Heart right ventricle (tissue), 16 donors: Measurements from ENCODE around the gene MTA3. TPM values are rescaled to one million over a fixed set of nuclear protein-coding genes. Genes with fewer than 3 reads are reported as not detected.
"Not testable (repeated sequence)": the region's sequence is repeated elsewhere in the genome, so short reads cannot be mapped to it uniquely, and the experiment has no call there.

Experiments
- ATAC-seq, 8 donors: fragments of 200-7000 bp; cut with Tn5 transposase; one replicate each; pipeline ENCODE4 v1.9.1; 2020; ENCODE audit warnings: mild to moderate bottlenecking in 8 of 8, moderate library complexity in 8 of 8, moderate number of reproducible peaks in 1 of 8
- DNase-seq, 2 donors: peaks; one replicate each; pipeline ENCODE4 v3.0.0-alpha.2; 2020
- H3K27ac ChIP-seq, 10 donors: fragments of 200-600 bp; sonication (generic) in 2 of 10; one replicate each; pipeline versions ENCODE4 v1.5.0 to v1.8.0; 2020 to 2022; ENCODE audit warnings: mild to moderate bottlenecking in 3 of 10
- H3K27me3 ChIP-seq, 7 donors: fragments of 200-600 bp; one replicate each; pipeline ENCODE4 v1.8.0; 2021 to 2022; ENCODE audit warnings: mild to moderate bottlenecking in 2 of 7
- H3K36me3 ChIP-seq, 9 donors: fragments of 200-600 bp; sonication (generic) in 1 of 9; one replicate each; pipeline versions ENCODE4 v1.5.0 to v1.8.0; 2020 to 2022; ENCODE audit warnings: mild to moderate bottlenecking in 2 of 9
- H3K4me1 ChIP-seq, 9 donors: fragments of 200-600 bp; sonication (generic) in 1 of 9; one replicate each; pipeline versions ENCODE4 v1.5.0 to v1.8.0; 2020 to 2022; ENCODE audit warnings: mild to moderate bottlenecking in 4 of 9
- H3K4me3 ChIP-seq, 10 donors: fragments of 200-600 bp; sonication (generic) in 2 of 10; one replicate each; pipeline versions ENCODE4 v1.5.0 to v1.8.0; 2020 to 2022; ENCODE audit warnings: mild to moderate bottlenecking in 7 of 10, moderate library complexity in 2 of 10
- H3K9me3 ChIP-seq, 11 donors: fragments of 200-600 bp in 10 of 11; sonication (generic) in 2 of 11; one replicate each; pipeline versions ENCODE4 v1.5.0 to v1.8.0; 2013 to 2022; ENCODE audit warnings: mild to moderate bottlenecking in 2 of 11, control low read depth in 1 of 11, moderate library complexity in 1 of 11
- WGBS, 2 donors: extraction: QIAGEN DNeasy Blood & Tissue Kit; methylation state at CpG; one replicate each; pipeline ENCODE4 v1.1.7; 2013; ENCODE audit warnings: inconsistent platforms in 1 of 2; 5-methylcytosine and 5-hydroxymethylcytosine counted together
- intact Hi-C, 10 donors: fragments of 100-400 bp; cut with DNase I; formaldehyde crosslinking; loops; one replicate each; pipeline versions ENCODE4 v1.11.1 to v1.14.2; 2022
- polyA plus RNA-seq, 2 donors: library from polyadenylated mRNA; stranded (reverse); fragments of 200-250 nt; gene quantifications; one replicate each; pipeline ENCODE4 v1.2.3, GENCODE V29; 2013
- total RNA-seq, 10 donors: library from RNA; stranded (reverse); fragmentation: NEBNext Ultra II Directional in 3 of 10; extraction: Animal tissue kit (Norgen Biotek cat#: 25700) in 3 of 10; gene quantifications; one replicate each; pipeline versions ENCODE4 v1.2.1 to v1.2.4, GENCODE V29; 2021 to 2023
- TF ChIP-seq, protein P1 (sequence below), 9 donors: fragments of 200-600 bp; sonication (generic) in 2 of 9; IDR thresholded peaks; one replicate each; pipeline versions ENCODE4 v1.5.0 to v1.8.0; 2021 to 2022; ENCODE audit warnings: antibody characterized with exemption in 9 of 9, mild to moderate bottlenecking in 5 of 9, moderate library complexity in 1 of 9
- donor health status: Arrhythmogenic right ventricular cardiomyopathy.
- donor health status: ischemic (EF 13 %, LVEDD 7.1; RV severe dilation, severe dysfunction).
- donor health status: healthy with polysubstance abuse.
- donor health status: DM: no; HTN: yes; CAD: no.
- donor health status: DM: no; HTN: no; CAD: no.
- donor health status: ischemic (EF 25% LVEDD 6.9; RV normal size, moderate dysfunction).
- donor health status: ischemic (EF 25% LVEDD 5.7; RV mildly dilated, moderate dysfunction).
- donor health status: healthy.
- donor health status: DM: yes; HTN: yes; CAD: no.
- donor health status: Ischemic cardiomyopathy.
- donor health status: ischemic (EF 35%, LVEDD 5.7; RV mildly dilated, moderate dysfunction).
- donor health status: nonischemic (EF 11% LVEDD 7.7; RV severe dilation, severe dysfunction).
- donor health status: DM: yes; HTN: yes; CAD: no.
- donor health status: PGD.
- donor health status: ischemic (EF 29% LVEDD 5.4; RV normal size, mild dysfunction).
- donor health status: nonischemic (EF 23%, LVEDD 6.1; RV moderate dilation, normal function).

MTA3 gene
- total and polyA plus RNA-seq, 12 donors, result 11.2 to 29.4 (median 21.9) TPM

DNA sequence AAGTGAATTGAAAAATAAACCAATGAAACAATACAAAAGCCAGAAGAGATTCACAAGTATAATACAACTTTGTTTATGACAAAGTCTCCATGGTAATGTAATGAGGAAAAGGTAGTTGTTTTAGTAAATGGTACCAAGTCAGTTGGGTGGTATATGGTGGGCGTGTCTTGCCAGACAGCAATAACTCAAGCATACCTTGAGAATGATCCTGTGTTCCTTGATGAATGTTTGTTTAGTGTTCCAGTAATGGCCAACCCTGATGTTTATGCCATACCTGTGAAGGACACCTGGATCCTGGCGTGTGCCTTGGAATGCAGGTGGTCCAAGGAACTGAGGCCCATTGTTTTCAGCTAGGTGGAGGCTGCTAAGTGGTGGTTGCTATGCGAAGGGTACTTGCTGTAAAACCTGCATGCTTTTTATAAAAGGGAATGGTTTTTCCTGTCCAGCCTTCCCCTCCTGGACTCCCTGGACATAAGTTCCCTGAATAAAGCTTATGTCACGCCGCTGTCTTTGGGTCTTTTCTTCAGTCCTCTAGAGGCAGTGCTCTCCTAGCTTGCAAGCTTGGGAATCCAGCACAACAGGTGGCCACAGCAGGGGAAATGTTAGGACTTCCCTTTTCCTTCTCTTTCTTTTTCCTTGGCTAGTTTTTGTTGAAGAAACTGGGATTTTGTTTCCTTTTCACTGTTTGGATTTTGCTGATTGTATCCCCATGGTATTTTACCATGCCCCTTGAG lies 54.7 kb downstream of the MTA3 start:
- Histone ChIP-seq H3K27me3 (no peaks in the 10 kb centered on the region), H3K27ac (no peak overlapping the region), H3K36me3 (peaks cover 0 to 26% (median 5%) of the 10 kb centered on the region in 9 donors), H3K4me3 (no peak overlapping the region), H3K9me3 (no peaks in the 10 kb centered on the region), H3K4me1 (no peaks in the 10 kb centered on the region)
- no peak for ATAC-seq
- intact Hi-C loops, result no loop called here
- TF ChIP-seq, protein P1, sequence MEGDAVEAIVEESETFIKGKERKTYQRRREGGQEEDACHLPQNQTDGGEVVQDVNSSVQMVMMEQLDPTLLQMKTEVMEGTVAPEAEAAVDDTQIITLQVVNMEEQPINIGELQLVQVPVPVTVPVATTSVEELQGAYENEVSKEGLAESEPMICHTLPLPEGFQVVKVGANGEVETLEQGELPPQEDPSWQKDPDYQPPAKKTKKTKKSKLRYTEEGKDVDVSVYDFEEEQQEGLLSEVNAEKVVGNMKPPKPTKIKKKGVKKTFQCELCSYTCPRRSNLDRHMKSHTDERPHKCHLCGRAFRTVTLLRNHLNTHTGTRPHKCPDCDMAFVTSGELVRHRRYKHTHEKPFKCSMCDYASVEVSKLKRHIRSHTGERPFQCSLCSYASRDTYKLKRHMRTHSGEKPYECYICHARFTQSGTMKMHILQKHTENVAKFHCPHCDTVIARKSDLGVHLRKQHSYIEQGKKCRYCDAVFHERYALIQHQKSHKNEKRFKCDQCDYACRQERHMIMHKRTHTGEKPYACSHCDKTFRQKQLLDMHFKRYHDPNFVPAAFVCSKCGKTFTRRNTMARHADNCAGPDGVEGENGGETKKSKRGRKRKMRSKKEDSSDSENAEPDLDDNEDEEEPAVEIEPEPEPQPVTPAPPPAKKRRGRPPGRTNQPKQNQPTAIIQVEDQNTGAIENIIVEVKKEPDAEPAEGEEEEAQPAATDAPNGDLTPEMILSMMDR (IDR thresholded peaks at IDR 0.05), result no peak
- no peak for DNase-seq
- WGBS, 2 donors, result 75 to 91% methylated on average over 5 of the region's 5 CpGs

DNA sequence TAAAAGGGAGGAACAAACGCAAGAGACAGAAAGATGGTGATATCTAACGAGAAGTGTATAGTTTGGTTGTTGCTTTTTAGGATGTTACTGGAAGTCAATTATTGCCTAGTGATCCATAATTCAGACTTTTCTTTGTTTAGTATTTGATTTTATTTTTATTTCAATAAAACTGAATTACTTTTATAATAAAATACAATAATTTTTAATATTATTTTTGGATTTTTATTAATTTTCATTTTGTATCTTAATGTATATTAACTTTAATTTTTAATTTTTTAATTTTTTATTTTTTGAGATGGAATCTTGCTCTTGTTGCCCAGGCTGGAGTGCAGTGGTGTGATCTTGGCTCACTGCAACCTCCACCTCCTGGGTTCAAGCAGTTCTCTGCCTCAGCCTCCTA lies 55.6 kb downstream of the MTA3 start:
- Histone ChIP-seq H3K4me1 (no peaks in the 10 kb centered on the region), H3K27me3 (no peaks in the 10 kb centered on the region), H3K4me3 (no peak overlapping the region), H3K27ac (no peak overlapping the region), H3K36me3 (peaks cover 0 to 17% (median 0%) of the 10 kb centered on the region in 9 donors), H3K9me3 (no peaks in the 10 kb centered on the region)
- WGBS, 2 donors, result 98 to 99% methylated on average over 2 of the region's 2 CpGs
- no peak for ATAC-seq
- no peak for DNase-seq
- TF ChIP-seq, protein P1 (IDR thresholded peaks at IDR 0.05), result no peak
- intact Hi-C loops, result no loop called here

DNA sequence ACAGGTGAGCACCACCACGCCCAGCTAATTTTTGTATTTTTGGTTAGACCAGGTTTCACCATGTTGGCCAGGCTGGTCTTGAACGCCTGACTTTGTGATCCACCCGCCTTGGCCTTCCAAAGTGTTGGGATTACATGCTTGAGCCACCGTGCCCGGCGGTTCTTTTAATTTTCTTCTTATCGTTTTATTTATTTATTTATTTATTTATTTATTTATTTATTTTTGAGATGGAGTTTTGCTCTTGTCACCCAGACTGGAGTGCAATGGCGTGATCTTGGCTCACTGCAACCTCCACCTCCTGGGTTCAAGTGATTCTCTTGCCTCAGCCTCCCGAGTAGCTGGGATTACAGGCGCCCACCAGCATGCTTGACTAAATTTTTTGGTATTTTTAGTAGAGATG lies 59.6 kb downstream of the MTA3 start:
- WGBS, 2 donors, result 99% methylated on average over 10 of the region's 10 CpGs
- H3K9me3 ChIP-seq, intact Hi-C loops, H3K27me3 ChIP-seq, H3K4me3 ChIP-seq, H3K36me3 ChIP-seq, DNase-seq, ATAC-seq, H3K27ac ChIP-seq, H3K4me1 ChIP-seq: not testable (repeated sequence)

DNA sequence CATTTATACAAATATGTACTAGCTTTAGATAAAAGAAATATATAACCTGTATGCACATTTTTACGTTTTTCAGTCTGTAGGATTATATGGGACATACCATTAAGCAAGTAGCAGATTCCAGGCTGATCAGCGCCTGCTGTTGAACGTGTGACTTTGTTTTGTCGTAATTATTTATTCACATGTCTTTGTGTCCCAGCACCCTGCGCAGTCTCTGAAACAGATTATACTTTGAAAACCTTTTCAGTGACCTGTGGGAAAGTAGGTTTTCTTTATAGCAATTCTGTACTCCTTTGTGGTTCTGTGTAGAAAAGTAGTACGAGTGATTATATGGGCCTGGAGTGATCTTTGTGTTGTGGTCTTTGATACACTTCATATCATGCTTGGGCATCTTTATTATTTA lies 68.5 kb downstream of the MTA3 start:
- peaks cover 0 to 11% (median 5%) of the 10 kb centered on the region in 9 donors for H3K4me1 ChIP-seq
- no peaks in the 10 kb centered on the region for H3K9me3 ChIP-seq
- no peak for ATAC-seq
- no peak overlapping the region for H3K4me3 ChIP-seq
- 96 to 97% methylated on average over 6 of the region's 6 CpGs for WGBS, 2 donors
- no peak for DNase-seq
- peaks cover 0 to 4% (median 0%) of the 10 kb centered on the region in 9 donors for H3K36me3 ChIP-seq
- no peaks in the 10 kb centered on the region for H3K27me3 ChIP-seq
- H3K27ac ChIP-seq, result no peak overlapping the region
- TF ChIP-seq, protein P1 (IDR thresholded peaks at IDR 0.05), result no peak
- intact Hi-C loops, result no loop called here

DNA sequence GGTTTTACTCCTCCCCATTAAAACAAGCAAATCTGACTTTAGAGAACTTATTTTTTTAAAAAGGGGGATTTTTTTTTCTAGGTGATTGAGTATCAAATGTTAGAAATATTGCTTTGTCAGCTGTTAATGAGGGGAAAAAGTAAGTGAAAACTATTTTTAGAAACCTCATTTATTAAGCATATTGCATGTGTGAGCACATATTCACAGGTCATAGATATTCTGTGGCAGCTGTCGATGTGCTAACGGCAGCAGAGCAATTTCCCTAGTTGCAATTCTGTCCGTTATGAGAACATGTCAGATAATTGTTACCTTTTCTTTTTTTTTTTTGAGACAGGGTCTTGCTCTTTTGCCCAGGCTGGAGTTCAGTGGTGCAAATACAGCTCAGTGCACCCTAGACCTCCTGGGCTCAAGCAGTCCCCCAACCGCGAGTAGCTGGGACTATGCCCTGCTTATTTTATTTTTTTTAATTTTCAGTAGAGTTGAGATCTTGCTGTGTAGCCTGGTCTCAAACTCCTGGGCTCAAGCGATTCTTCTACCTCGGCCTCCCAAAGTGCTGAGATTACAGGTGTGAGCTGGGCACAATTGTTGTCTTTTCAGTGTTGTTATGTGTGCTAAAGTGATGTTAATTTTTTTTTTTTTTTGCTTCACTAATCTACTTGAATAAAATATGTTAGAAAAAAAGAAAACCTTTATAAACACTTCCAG lies 69.8 kb downstream of the MTA3 start:
- Histone ChIP-seq H3K4me3 (no peak overlapping the region), H3K36me3 (peaks cover 0 to 4% (median 0%) of the 10 kb centered on the region in 9 donors), H3K27ac (no peak overlapping the region), H3K9me3 (no peaks in the 10 kb centered on the region), H3K4me1 (peaks cover 0 to 12% (median 5%) of the 10 kb centered on the region in 9 donors), H3K27me3 (no peaks in the 10 kb centered on the region)
- intact Hi-C loops, result no loop called here
- ATAC-seq (no peak), DNase-seq (no peak)
- WGBS, 2 donors, result 92 to 93% methylated on average over 7 of the region's 7 CpGs
- TF ChIP-seq, protein P1 (IDR thresholded peaks at IDR 0.05), result no peak
